Measurements from ENCODE around the gene IMPG2.

The IMPG2 gene

DNA sequence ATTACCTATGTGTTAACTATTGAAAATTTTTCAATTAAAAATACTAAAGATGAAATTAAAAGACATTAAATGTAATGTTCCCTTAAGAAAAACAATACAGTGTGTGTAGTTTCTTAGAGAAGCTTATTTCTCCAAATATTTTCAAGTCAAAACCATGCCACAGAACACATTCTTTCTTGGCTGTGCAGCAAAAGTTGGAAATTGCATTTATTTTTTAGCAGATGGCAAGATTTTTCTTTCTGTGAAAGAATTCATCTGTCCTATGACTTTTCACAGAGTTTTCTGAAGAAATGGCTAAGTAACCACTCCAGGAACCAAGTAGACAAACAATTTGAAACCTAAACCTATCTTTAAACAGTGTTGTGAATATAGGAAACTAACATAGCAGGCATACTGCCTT is 47.2 kb downstream of the IMPG2 start:
- no peak for DNase-seq

DNA sequence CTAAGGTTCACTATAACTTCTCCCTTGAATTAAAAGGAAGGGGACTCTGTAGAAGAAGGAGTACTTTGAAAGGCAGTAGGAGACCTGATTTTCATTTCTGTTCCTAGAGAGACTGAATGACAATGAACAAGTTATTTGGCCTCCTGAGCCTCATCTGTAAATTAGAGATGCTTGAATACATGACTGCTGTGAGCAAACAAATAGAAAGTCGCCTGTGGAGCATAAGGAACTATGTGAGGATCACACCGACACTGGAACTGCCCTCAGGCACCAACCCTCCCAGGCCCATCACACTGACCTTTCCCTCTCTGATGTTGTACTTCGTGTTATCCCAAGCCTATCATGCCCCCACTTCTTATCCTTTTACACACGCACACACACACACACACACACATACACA is 48.6 kb downstream of the IMPG2 start:
- DNase-seq, result no peak

DNA sequence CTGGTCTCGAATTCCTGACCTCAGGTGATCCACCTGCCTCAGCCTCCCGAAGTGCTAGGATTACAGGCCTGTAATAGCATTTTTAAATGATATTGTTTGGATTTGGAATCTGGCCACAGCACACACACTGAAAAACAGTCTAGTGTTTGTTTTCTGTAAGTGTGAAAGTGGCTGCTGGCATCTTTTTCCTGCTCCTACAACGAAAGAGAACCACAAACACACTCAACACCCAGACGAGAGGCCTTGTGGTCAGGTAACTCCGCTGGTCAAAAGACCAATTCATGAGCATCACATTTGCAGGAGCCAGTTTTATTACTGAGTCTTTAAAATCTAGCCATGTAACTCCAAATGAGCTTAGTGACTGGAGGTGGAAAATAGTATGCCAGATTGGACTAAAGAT is 50.2 kb downstream of the IMPG2 start:
- no peak for DNase-seq

DNA sequence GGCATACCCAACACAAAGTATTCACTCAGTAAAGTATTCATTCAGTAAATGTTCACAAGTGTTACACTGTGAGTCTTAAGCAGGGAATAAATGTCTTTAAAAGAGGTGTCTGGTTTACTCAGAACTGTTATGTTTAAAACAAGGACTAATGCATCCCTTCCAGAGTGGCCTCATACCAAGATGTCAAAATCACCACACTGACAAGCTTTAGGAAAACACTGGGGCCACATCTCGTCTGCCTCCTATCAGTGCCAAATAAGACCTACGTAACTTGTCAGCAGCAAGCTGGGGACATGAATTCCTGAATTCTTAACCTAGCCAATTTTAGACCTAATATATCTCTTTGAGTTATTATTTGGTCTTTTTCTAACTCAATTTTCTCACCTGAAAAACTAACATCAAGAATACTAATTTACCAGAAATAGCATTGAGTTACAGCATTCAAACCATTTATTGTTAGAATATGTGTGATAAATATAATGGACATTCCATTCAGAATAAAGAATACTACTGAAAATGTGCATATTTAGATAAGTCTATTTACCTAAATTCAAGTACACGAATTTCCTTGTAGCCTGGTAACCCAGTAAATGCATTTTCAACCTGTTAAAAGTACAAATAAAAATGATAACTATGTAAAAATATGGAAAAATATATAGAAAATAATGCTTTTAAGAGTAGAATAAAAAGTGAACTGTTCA is 51.3 kb downstream of the IMPG2 start:
- DNase-seq, result no peak

DNA sequence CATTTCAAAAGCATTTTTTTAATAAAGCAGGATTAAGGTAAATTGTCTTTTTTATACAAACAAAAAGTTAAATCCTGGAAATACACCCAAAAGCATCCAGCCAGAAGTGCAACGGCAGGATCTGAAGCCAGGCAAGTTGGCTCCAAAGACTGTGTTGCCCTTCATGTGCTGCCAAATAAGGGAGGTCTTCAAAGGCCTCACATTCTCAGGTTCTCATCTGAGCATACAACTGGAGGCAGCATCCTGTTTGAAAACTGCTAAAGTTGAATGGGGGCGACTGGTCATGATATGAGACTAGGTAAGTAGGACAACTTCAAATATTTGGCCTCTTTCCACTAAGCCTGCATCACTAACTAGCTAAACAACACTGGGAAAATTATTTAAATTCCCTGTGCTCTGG is 52.2 kb downstream of the IMPG2 start:
- DNase-seq, result no peak

DNA sequence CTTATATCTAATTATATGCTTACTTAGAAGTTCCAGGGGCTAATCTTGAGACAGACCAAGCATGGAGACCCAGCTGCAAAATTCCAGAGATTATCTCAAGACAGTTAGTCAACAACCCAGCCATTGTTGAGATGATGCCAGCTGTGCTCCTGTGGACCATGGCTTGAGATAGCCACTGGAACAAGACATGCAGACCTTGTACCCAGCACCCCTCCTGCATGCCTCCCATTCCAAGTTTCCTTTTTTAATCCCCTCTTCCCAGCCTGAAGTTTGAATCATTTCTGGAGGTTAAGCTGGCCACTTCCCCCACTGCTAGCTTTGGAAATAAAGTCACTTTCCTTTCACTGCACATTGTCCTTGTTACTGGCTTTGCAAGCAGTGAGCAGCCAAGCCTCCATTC is 53.8 kb downstream of the IMPG2 start:
- no peak for DNase-seq

DNA sequence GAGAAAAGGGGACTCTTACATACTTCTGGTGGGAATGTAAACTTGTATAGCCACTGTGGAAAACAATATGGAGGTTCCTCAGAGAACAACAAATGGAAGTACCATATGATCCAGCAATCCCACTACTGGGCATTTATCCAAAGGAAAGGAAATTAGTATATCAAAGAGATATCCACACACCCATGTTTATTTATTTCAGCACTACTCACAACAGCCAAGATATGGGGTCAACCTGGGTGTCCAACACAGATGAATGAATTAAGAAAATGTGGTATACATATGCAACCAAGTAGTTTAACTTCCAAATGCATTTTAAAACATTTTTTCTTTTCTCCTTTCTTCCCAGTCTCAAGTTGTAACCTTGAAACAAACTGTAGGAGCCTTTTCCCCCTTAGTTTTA is 54.3 kb downstream of the IMPG2 start:
- DNase-seq, result no peak

DNA sequence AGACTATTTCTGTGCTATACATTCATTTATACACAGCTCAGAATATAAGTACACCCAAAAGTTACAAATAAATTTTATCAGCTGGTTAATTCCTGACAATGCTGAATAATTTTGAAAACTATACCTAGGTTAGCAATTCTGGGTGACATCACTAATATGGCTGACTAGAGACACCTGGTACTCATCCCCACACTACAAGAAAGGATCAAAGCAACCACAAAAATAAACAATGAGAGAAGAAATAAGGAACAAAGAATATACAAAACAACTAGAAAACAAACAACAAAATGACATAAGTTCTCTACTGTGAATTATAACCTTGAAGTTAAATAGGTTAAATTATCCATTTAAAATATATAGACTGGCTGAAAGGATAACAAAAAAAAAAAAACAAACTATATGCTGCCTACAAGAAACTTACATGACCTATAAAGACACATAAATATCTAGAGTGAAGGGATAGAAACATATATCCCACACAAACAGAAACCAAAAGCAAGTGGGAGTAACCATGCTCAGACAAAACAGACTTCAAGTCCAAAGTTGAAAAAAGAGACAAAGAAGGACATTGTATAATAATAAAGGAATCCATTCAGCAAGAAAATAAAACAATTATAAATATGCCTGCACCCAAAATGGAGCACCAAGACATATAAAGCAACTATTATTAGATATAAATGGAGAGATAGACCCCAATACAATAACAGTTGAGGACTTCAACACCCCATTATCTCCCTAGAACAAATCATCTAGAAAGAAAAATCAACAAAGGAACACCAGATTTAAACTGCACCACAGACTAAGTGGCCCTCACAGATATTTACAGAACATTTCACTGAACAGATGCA is 57.8 kb downstream of the IMPG2 start:
- no peak for DNase-seq

DNA sequence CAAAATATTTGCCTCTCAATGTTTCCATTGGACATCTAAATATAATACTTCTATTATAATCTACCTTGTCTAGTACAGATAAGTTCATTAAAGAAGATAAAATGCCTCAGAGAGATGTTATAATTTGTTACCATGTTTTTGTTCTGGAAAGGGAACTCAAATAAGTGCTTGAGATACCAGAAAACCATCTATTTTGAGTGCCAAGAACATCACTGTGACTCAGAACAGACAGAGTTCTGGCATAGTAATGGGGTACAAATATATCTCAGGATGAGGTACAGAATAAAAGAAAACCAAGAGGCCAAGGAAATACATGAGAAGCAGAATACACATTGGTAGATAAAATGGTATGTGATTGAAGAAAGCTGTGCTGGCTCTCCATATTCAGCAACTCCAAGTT is 58.9 kb downstream of the IMPG2 start:
- no peak for DNase-seq

DNA sequence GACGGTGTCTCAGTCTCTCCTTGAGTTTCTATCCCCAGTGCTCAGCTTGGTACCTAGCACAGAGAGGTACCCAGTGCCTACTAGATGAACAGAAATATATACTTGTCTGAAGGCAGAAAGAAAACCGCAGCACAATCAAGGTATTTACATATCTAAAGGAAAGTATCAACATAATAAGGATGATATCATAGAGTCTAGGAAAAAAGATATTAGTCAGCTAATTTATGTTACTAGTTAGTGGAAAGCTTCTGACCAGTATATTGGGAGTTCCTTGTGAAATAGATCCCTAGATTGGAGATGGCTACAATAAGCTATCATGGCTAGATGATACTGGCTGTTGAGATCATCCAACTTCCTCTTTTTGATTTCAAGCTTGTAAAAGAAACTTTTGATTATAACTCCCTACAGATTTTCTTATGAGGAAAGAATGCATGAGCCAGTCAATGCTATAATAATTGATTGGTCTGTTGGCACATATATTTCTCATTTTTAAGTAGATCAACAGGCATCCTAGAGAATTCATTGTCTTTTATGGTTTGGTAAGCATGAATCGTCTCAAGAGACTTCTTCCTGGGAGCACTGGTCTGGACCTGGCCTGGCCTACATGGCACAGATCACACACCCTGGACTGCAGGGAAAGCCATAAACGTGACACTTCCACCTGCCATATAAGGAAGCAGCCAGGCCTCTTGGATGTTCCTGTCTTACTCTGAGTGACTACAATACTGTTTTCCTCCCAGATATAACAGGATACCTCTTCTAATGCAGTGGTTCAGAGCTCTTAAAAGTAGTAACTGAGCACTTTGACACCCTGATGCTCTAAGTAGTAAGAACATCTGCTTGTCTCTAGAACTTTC is 60.7 kb downstream of the IMPG2 start:
- no peak for DNase-seq

DNA sequence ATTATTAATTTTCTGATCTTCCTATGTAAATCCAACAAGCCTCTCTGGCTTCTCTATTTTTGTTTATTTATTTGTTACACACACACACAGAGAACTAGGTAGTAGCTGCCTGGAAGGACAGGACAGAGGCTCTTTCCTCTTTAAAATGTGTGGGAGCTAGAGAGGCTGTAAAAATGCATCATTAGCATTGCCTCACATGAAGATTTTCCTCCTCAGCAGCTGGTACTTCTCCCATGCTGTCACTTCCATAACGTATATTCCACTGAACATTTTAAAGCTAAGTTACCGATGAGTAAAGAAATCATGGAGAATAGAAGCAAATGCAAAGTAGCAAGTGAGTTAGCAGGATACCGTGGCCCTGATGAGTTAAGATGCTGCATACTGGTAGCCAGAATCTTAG is 63.9 kb downstream of the IMPG2 start:
- DNase-seq, result no peak

DNA sequence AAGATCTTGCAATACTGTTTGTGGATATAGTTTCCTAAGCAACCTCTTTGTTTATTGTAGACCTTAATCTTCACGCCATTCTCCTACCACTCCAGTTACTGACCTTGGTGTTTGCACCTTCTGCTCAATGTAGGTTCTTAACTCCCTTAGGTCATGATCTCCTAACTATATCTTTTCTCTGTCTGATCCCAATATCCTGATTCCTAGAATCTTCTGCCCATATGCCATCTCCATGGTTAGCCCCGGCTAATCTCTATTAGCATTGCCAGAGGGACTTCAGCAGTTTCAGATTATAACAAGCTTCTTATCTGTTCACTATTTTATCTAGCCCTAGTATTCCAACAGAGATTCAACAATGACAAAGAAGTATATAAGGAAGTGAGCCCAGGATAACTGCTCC is 64.9 kb downstream of the IMPG2 start:
- DNase-seq, result no peak

DNA sequence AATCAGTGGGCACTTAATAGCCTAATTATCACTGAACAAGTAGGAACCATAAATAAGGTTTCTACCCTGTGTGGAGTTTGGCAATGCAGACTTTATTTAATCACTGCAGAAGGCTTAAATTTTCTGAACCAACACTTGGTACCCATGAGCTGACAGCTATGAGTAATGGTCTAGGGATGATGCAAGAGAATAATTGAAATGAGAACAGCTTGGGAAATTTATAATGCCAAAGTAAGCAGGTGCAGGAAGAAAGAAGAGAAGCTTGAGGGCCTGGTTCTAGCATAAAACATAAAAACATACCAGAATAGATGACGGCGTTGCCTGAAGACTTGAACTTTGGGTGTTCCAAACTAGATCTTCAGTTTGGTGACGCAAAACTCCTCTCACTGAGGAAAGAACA is 67.0 kb downstream of the IMPG2 start:
- no peak for DNase-seq

DNA sequence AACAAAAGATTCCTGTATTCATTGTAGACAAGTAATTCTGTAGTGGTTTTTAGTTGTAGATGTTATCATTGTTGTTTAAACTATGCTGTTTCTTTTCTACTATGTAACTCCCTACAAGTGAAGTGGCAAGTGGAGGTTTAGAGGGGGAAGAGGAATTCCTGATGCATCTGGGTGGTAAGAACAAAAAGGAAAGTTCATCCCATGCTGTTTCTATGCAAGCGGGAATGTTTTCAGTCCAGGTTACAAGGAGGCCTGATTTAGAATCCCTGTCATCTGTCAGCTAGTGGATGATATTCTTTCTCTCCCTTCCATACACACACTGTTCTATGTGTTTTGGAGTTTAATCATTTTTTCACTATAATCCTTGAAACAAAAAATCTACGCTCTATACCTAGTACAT is 67.4 kb downstream of the IMPG2 start:
- DNase-seq, result no peak

DNA sequence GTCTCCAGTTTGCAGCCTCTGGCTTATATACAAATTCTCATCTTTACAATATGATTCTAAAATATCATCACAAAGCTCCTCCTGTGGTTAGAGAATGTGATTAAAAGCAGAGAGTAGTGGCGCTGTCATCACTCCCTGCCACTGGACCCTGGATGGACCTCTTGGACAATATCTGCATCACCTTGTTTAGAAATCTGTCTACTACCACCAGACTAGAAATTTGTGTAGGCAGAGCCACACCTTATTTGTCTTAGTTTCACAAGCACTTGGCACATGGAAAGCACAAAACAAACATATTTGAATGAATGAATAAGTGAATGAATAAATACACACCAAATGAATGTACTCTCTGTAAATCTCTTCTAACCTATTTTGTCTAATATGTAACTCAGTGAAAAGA is 68.1 kb downstream of the IMPG2 start:
- DNase-seq, result no peak

DNA sequence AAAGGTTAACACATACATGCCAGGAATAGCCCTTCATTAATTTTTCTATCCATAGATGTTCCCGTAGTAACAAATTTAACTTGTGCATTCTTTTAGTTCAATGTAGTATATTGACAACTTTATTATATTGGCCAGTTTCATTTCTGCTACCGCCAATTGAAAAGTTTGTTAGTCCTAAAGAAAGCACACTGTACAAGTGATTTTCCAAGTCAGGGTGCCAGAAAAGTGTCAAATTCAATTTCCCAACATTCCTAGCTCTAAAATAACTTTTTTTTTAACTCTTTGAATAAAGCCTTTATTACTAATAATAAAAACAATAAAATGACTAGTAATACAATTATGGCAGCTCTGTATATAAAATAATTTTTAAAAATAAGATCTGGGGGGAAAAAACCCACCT is 68.9 kb downstream of the IMPG2 start:
- no peak for DNase-seq

DNA sequence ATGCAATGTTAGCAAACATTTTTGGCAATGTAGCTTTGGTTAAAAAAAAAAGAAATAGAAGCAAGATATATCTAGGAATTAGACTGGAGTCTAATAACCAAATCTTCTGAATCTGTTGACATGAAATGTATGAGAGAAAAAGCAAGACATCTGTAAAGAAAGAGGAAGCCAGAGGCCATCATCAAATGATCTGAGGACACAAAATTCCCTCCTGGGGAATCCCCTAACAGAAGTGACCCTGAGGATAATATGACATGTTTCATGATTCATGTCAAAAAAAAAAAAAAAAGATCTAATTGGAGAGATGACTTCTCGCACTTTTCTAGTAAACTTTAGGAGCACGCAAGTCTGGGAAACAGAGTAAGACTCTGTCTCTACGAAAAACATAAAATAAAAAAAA is 70.9 kb downstream of the IMPG2 start:
- no peak for DNase-seq

DNA sequence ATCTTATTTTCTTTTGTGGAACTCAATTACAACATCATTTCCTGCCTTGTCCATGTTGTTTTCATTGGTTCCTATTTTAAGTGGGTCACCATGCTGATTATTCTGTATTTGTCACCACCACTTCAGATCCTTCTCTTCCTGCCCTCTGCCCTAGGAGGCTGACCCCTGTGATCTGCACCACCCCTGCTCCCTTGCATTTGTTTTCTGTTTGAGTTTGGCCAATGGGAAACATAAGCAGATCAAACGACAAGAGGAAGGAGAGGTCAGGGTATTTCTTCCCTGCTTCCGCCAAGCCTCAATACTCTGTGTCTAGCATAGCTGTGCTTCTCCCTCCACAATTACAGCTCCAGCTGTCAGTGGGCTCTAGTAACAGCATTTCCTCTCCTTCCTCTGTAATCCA is 71.6 kb downstream of the IMPG2 start:
- no peak for DNase-seq

DNA sequence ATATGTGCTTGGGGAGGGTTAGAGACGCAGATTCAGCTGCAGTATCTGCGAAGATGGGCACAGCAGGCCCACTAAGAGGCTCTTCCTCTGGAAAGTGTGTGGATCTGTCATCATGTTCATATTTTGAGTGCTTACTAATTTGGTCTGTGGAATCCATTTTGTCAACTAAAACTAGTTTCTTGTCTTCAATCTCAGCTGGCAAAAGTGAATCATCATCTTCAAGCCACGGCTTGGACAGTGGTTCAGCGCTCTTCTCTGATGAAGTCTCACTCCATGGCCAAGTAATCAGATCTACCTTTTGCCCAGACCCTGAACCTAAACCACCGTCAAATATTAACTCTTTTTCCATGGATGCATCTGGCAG is 76.2 kb downstream of the IMPG2 start:
- DNase-seq, result no peak

DNA sequence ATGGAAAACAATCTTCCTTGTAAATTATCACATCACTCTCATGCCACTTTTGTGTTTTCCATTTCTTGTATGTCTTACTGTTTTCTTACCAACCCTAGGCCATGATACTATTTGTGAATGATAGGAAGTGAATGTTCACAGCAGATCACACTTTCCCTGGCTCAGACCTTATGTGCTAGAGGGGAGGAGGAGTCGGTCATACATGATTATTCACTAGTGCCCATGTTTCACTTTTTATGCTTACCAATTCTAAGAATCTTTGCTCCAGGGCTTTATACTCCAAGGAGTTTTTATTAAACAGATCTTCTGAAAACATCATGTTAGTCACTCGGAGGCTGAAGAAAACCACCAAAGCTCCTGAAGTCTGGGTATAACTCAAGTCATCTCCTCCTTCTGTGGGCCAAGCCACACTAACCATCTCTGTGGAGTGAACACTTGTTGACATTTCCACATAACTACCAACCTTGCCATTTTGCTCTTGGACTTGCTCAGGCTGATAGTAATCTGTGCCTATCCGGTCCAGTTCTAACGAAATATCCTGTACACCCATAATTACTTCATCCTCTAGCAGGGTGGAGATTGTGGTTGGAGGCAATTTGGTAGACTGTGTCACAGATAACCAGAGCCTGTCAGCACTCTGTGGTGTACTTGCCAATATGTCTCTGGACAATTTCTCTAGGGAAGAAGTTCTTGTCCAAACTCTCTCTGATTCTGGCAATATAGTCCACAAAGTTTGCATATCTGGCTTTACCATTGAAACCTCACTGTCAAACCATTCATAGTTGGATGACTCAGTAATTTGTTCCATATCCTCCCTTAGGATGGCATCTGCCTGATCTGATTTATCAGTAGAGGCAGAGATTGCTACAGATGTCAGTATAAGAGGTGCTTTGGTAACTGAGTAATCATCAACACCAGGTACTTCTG is 76.8 kb downstream of the IMPG2 start:
- DNase-seq, result no peak

DNA sequence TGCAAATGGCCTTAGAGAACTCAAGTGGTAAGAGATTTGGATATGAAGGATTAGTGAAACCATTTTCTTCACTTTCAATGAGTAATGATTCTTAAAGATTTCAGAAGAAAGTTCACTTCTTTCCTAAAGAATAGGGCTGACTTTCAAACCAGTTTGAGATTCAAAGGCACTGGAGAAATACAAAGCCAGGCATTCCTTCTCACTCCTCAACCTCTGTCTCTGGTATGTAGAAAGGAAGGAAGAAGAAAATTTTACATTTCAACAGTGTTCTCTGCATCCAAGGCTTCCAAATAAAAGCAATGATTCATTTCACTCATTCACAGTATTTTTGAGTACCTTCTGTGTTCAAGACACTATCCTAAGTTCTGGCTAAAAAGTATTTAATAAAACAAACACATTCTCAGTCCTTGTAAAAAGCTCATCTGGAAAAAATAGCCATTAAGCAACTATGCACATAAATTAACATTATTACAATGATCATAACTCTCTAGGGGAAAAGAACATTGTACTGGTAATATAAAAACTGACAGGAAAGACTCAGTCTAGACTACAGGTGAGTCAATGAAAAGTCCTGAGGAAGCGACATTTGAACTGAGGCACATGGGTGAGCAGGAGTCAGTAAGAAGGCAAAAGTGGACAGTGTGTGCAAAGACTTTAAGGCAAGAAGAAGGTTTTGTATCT is 79.5 kb downstream of the IMPG2 start:
- no peak for DNase-seq

DNA sequence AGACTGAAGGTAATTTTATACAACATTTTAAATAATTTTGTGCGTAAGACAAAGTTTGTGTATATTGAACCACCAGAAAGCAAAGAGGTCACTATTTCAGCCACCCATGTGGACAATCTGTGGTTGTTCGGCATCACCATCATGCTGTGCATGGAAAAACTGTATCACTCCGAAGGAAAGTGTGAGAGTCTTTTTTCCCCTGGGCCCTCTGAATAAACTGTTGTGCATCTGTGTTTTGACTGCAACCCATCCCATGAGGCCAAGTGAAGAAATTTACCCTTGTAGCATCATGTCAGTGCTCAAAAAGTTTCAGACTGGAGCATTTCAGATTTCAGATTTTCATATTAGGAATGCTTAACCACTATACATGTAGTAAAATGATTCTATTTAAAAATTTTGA is 85.3 kb downstream of the IMPG2 start:
- no peak for DNase-seq

Measured in activated CD4-positive, alpha-beta T cell treated with anti-CD3 and anti-CD28 coated beads for 4 hours (primary cell).